Islet precursor cell (in vitro differentiated cells): ENCODE measurements around the gene OMG.
"Not testable (repeated sequence)": the region's sequence is repeated elsewhere in the genome, so short reads cannot be mapped to it uniquely, and the experiment has no call there.

Source experiments
- DNase-seq: peaks from one replicate; pipeline ENCODE4 v3.0.0-alpha.2; 2018

OMG gene

GRCh38 chr17:31297090-31297489 lies at the start of gene OMG:
OMG (minus strand) TSS chr17:31297239; CDS start chr17:31296331, 908 bp downstream.
- no peak for DNase-seq

GRCh38 chr17:31345191-31345747 lies 48.2 kb upstream of the OMG start:
- not testable (repeated sequence) for DNase-seq

- DNase-seq, result no peak
These were observed 43.0 kb upstream of the OMG start for GRCh38 chr17:31339906-31340661.

GRCh38 chr17:31329221-31329620 lies 32.2 kb upstream of the OMG start:
- no peak for DNase-seq

GRCh38 chr17:31328160-31328535 lies 31.1 kb upstream of the OMG start:
- no peak for DNase-seq

- no peak for DNase-seq
These were observed 30.6 kb upstream of the OMG start for GRCh38 chr17:31327534-31328159.

- DNase-seq, result no peak
These were observed 26.5 kb upstream of the OMG start for GRCh38 chr17:31323551-31323950.

GRCh38 chr17:31321966-31322365 lies 24.9 kb upstream of the OMG start:
- no peak for DNase-seq

GRCh38 chr17:31321481-31321880 lies 24.4 kb upstream of the OMG start, which contains the start of gene EVI2A:
EVI2A (minus strand) TSS chr17:31321622; CDS start chr17:31319013, 2,609 bp downstream.
- no peak for DNase-seq

GRCh38 chr17:31320791-31321190 lies 23.8 kb upstream of the OMG start:
- DNase-seq, result no peak

GRCh38 chr17:31320241-31320640 lies 23.2 kb upstream of the OMG start:
- DNase-seq, result no peak

- DNase-seq, result no peak
These were observed 22.0 kb upstream of the OMG start for GRCh38 chr17:31318851-31319661.

- DNase-seq, result peak; percentile 61
These were observed 21.3 kb upstream of the OMG start for GRCh38 chr17:31318298-31318801.

GRCh38 chr17:31314782-31315100 lies 17.7 kb upstream of the OMG start:
- no peak for DNase-seq

- no peak for DNase-seq
These were observed 17.1 kb upstream of the OMG start, which contains the start of gene EVI2B for GRCh38 chr17:31313982-31314781. EVI2B (minus strand) TSS chr17:31314054; CDS start chr17:31305609, 8,445 bp downstream.

- not testable (repeated sequence) for DNase-seq
These were observed 15.2 kb upstream of the OMG start for GRCh38 chr17:31312223-31312622.

GRCh38 chr17:31311526-31311925 lies 14.5 kb upstream of the OMG start:
- DNase-seq, result no peak

GRCh38 chr17:31310886-31311285 lies 13.8 kb upstream of the OMG start:
- DNase-seq, result no peak

GRCh38 chr17:31310260-31310659 lies 13.2 kb upstream of the OMG start:
- no peak for DNase-seq

GRCh38 chr17:31309556-31309955 lies 12.5 kb upstream of the OMG start:
- no peak for DNase-seq

GRCh38 chr17:31308372-31309334 lies 11.6 kb upstream of the OMG start:
- DNase-seq, result no peak
